Karpas-422 (cell line): ENCODE data around the gene POLRMT. TPM values are rescaled to one million over a fixed set of nuclear protein-coding genes. Genes with fewer than 3 reads are reported as not detected.
"Not testable (repeated sequence)": the region's sequence is repeated elsewhere in the genome, so short reads cannot be mapped to it uniquely, and the experiment has no call there.

Source experiments
- DNase-seq: peaks from one replicate; pipeline ENCODE4 v3.0.0-alpha.2; 2015
- H2AFZ ChIP-seq: fragments of 200-600 bp; sonication (generic); 2 replicates; pipeline ENCODE4 v1.6.1; 2014; ENCODE audit warnings: antibody characterized with exemption, low read length, mixed read lengths
- H3K27ac ChIP-seq: fragments of 200-600 bp; sonication (generic); 2 replicates; pipeline ENCODE4 v1.5.1; 2014; ENCODE audit warnings: mild to moderate bottlenecking, low read length, moderate library complexity
- H3K27me3 ChIP-seq: fragments of 200-600 bp; sonication (generic); 2 replicates; pipeline ENCODE4 v1.6.1; 2014; ENCODE audit warnings: low read length, mixed read lengths
- H3K36me3 ChIP-seq: fragments of 200-600 bp; sonication (generic); 2 replicates; pipeline ENCODE4 v1.6.1; 2014; ENCODE audit warnings: low read length, mixed read lengths; ENCODE audit not compliant: insufficient read depth
- H3K4me1 ChIP-seq: fragments of 200-600 bp; sonication (generic); 2 replicates; pipeline ENCODE4 v1.6.1; 2014; ENCODE audit warnings: mild to moderate bottlenecking, low read length, mixed read lengths
- H3K4me2 ChIP-seq: fragments of 200-600 bp; sonication (generic); 2 replicates; pipeline ENCODE4 v1.6.1; 2014; ENCODE audit warnings: low read length, low read depth, mild to moderate bottlenecking; ENCODE audit not compliant: poor library complexity, severe bottlenecking
- H3K4me3 ChIP-seq: fragments of 200-600 bp; sonication (generic); 2 replicates; pipeline ENCODE4 v1.5.1; 2014; ENCODE audit warnings: mild to moderate bottlenecking, antibody characterized with exemption, low read length, mixed read lengths
- H3K79me2 ChIP-seq: fragments of 200-600 bp; sonication (generic); 2 replicates; pipeline ENCODE4 v1.6.1; 2014; ENCODE audit warnings: mild to moderate bottlenecking, low read length, mixed read lengths
- H3K9ac ChIP-seq: fragments of 200-600 bp; sonication (generic); 2 replicates; pipeline ENCODE4 v1.6.0; 2014; ENCODE audit warnings: low read length
- H3K9me2 ChIP-seq: fragments of 200-600 bp; sonication (generic), shearing (Covaris generic); replicated peaks from 2 replicates; pipeline ENCODE4 v1.6.0; 2014; ENCODE audit warnings: mild to moderate bottlenecking, low read length, moderate library complexity; ENCODE audit not compliant: insufficient read depth
- H3K9me3 ChIP-seq: fragments of 300-700, 200-600 bp; sonication (generic); 2 replicates; pipeline ENCODE4 v1.6.1; 2014; ENCODE audit warnings: low read length, mixed read lengths
- H4K20me1 ChIP-seq: fragments of 200-600 bp; sonication (generic); 2 replicates; pipeline ENCODE4 v1.6.1; 2014; ENCODE audit warnings: mild to moderate bottlenecking, antibody characterized with exemption, low read length, low read depth; ENCODE audit not compliant: insufficient read depth
- total RNA-seq: library from RNA; depleted of rRNA; stranded (reverse); fragments of >200 nt; shearing (Covaris generic); gene quantifications from 2 replicates; pipeline ENCODE4 v1.2.3, GENCODE V29; 2014; ENCODE audit warnings: low replicate concordance

The POLRMT gene
- total RNA-seq, 1 experiment from 2014 or later: 51.5 TPM

GRCh38 chr19:677601-678436, 44.5 kb upstream of the POLRMT start:
- H3K9me3 ChIP-seq: no peaks in the 10 kb centered on the region
- no peaks in the 10 kb centered on the region for H3K79me2 ChIP-seq
- H2AFZ ChIP-seq: no peak overlapping the region
- H3K27me3 ChIP-seq: no peaks in the 10 kb centered on the region
- H3K36me3 ChIP-seq: no peaks in the 10 kb centered on the region
- H3K4me1 ChIP-seq: peaks cover 9% of the 10 kb centered on the region
- H3K9ac ChIP-seq: no peak overlapping the region
- peaks cover 14% of the 10 kb centered on the region; the same call in 1 of the 2 replicates for H4K20me1 ChIP-seq
- no peaks in the 10 kb centered on the region for H3K9me2 ChIP-seq
- H3K27ac ChIP-seq: no peak overlapping the region
- H3K4me3 ChIP-seq: no peak overlapping the region
- no peak overlapping the region for H3K4me2 ChIP-seq
- DNase-seq: peak; percentile 67

GRCh38 chr19:677201-677600, 43.9 kb upstream of the POLRMT start:
- DNase-seq: no peak
- H4K20me1 ChIP-seq: peaks cover 14% of the 10 kb centered on the region; the same call in 1 of the 2 replicates
- H3K4me2 ChIP-seq: no peak overlapping the region
- H3K9me2 ChIP-seq: no peaks in the 10 kb centered on the region
- no peak overlapping the region for H3K9ac ChIP-seq
- H3K79me2 ChIP-seq: no peaks in the 10 kb centered on the region
- H3K4me1 ChIP-seq: peaks cover 9% of the 10 kb centered on the region
- H3K4me3 ChIP-seq: no peak overlapping the region
- H2AFZ ChIP-seq: no peak overlapping the region
- H3K27me3 ChIP-seq: no peaks in the 10 kb centered on the region
- no peaks in the 10 kb centered on the region for H3K36me3 ChIP-seq
- no peak overlapping the region for H3K27ac ChIP-seq
- H3K9me3 ChIP-seq: no peaks in the 10 kb centered on the region

- Histone ChIP-seq H2AFZ (no peak within 1 kb of the TSS), H3K9ac (no peak within 1 kb of the TSS), H4K20me1 (peaks cover 14% of the 10 kb centered on the region; the same call in 1 of the 2 replicates), H3K36me3 (no peaks in the 10 kb centered on the region), H3K9me3 (no peaks in the 10 kb centered on the region), H3K27ac (no peak within 1 kb of the TSS), H3K4me3 (no peak within 1 kb of the TSS), H3K4me2 (no peak within 1 kb of the TSS), H3K4me1 (peaks cover 9% of the 10 kb centered on the region), H3K27me3 (no peaks in the 10 kb centered on the region), H3K79me2 (no peaks in the 10 kb centered on the region), H3K9me2 (no peaks in the 10 kb centered on the region)
- no peak for DNase-seq
Observed at GRCh38 chr19:676339-677105, 43.2 kb upstream of the POLRMT start, which contains the start of gene FSTL3. FSTL3 (plus strand) TSS chr19:676392; CDS start chr19:676424, 32 bp downstream.

- H3K79me2 ChIP-seq: no peaks in the 10 kb centered on the region
- H3K4me3 ChIP-seq: no peak overlapping the region
- no peak overlapping the region for H3K27ac ChIP-seq
- no peaks in the 10 kb centered on the region for H3K9me3 ChIP-seq
- no peaks in the 10 kb centered on the region for H3K27me3 ChIP-seq
- peaks cover 9% of the 10 kb centered on the region for H3K4me1 ChIP-seq
- no peaks in the 10 kb centered on the region for H3K9me2 ChIP-seq
- no peak overlapping the region for H2AFZ ChIP-seq
- H3K36me3 ChIP-seq: no peaks in the 10 kb centered on the region
- H4K20me1 ChIP-seq: peaks cover 14% of the 10 kb centered on the region; the same call in 1 of the 2 replicates
- DNase-seq: no peak
- no peak overlapping the region for H3K9ac ChIP-seq
- H3K4me2 ChIP-seq: no peak overlapping the region
Observed at GRCh38 chr19:676007-676338, 42.6 kb upstream of the POLRMT start.

GRCh38 chr19:674282-675151, 41.2 kb upstream of the POLRMT start:
- Histone ChIP-seq H3K9me2 (no peaks in the 10 kb centered on the region), H3K9ac (no peak overlapping the region), H3K27ac (no peak overlapping the region), H3K4me3 (no peak overlapping the region), H3K9me3 (no peaks in the 10 kb centered on the region), H2AFZ (no peak overlapping the region), H3K4me2 (no peak overlapping the region), H3K27me3 (no peaks in the 10 kb centered on the region), H4K20me1 (peaks cover 13% of the 10 kb centered on the region; the same call in 1 of the 2 replicates), H3K79me2 (no peaks in the 10 kb centered on the region), H3K4me1 (peaks cover 6% of the 10 kb centered on the region), H3K36me3 (no peaks in the 10 kb centered on the region)
- no peak for DNase-seq

- Histone ChIP-seq H3K27me3 (no peaks in the 10 kb centered on the region), H4K20me1 (peaks cover 4% of the 10 kb centered on the region; the same call in 1 of the 2 replicates), H3K27ac (no peak overlapping the region), H3K36me3 (no peaks in the 10 kb centered on the region), H3K4me2 (no peak overlapping the region), H3K9me2 (no peaks in the 10 kb centered on the region), H3K79me2 (no peaks in the 10 kb centered on the region), H3K9ac (no peak overlapping the region), H3K9me3 (no peaks in the 10 kb centered on the region), H3K4me1 (no peaks in the 10 kb centered on the region), H2AFZ (no peak overlapping the region), H3K4me3 (no peak overlapping the region)
- DNase-seq: peak; percentile 65
Observed at GRCh38 chr19:670609-671075, 37.3 kb upstream of the POLRMT start.

- H3K27ac ChIP-seq, DNase-seq, H2AFZ ChIP-seq, H3K4me2 ChIP-seq, H3K4me3 ChIP-seq, H3K79me2 ChIP-seq, H3K36me3 ChIP-seq, H3K9me2 ChIP-seq, H4K20me1 ChIP-seq, H3K9me3 ChIP-seq, H3K4me1 ChIP-seq, H3K9ac ChIP-seq, H3K27me3 ChIP-seq: not testable (repeated sequence)
Observed at GRCh38 chr19:668675-669434, 35.5 kb upstream of the POLRMT start.
